HFF-Myc (cell line): Measurements from ENCODE around the gene PROZ.

Experiments used
- DNase-seq: peaks from one replicate; pipeline ENCODE4 v3.0.0-alpha.2; 2011; ENCODE audit warnings: low read depth; ENCODE audit errors: extremely low read depth
- H3K4me3 ChIP-seq: replicated peaks from 2 replicates; pipeline ENCODE4 v1.5.1; 2011; ENCODE audit warnings: low read depth, mild to moderate bottlenecking, control low read depth, low read length
- TF ChIP-seq, protein P1 (sequence below): IDR thresholded peaks from 2 replicates; pipeline ENCODE4 v1.5.1; 2012; ENCODE audit warnings: mild to moderate bottlenecking, low read depth, low read length, control low read depth; ENCODE audit errors: missing control alignments

The PROZ gene

DNA sequence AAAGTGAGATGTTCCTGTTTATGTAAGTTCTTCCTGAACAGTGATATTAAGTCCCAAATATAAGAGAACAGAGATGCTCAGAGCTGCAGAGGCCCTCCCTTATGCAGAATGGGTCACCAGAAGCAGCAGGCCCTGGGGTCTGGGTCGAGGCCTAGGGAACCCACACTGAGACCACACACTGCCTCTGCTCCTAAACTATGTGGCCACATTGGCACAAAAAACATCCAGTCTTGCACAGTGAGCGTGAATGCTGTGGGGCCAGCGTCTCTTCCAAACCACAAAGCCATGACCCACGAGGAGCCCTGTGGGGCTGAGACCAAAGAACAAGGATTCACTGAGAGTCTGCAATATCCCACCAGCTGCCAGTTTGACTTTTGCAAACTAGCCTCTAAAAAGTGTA is 23.6 kb downstream of the PROZ start:
- DNase-seq, result no peak

DNA sequence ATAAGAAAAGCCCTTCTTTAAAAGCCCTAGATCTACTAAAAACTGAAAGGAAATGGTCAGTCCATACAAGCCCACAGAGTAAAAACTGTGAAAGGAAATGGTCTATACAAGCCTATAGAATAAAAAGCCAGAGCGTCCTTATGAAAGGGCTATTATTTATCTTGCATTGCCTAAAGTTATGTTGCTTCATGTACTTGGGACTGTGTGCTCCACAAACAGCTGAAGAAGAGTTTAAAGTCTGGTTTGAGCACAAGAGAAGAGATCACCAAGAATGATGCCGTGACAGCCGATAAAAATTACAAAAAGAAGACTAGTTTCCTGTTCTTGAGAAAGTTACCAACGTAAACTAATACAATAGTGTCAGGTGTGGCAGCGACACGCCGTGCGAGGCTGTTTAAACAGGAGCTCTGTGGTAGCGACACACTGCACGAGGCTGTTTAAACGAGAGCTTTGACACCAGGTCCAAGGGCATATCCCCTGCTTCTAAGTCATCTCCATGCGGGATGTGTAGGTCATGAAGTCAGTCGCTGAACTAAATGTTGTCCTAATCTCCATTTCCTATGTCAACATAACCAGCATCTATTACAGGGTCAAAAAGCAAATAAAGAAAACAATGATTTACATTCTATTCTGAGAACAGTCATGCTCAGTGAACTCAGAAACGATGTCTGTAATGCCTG is 25.1 kb downstream of the PROZ start:
- no peak overlapping the region for H3K4me3 ChIP-seq
- TF ChIP-seq, protein P1, sequence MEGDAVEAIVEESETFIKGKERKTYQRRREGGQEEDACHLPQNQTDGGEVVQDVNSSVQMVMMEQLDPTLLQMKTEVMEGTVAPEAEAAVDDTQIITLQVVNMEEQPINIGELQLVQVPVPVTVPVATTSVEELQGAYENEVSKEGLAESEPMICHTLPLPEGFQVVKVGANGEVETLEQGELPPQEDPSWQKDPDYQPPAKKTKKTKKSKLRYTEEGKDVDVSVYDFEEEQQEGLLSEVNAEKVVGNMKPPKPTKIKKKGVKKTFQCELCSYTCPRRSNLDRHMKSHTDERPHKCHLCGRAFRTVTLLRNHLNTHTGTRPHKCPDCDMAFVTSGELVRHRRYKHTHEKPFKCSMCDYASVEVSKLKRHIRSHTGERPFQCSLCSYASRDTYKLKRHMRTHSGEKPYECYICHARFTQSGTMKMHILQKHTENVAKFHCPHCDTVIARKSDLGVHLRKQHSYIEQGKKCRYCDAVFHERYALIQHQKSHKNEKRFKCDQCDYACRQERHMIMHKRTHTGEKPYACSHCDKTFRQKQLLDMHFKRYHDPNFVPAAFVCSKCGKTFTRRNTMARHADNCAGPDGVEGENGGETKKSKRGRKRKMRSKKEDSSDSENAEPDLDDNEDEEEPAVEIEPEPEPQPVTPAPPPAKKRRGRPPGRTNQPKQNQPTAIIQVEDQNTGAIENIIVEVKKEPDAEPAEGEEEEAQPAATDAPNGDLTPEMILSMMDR, result no peak
- DNase-seq, result no peak

More for the DNA sequence above, 23.6 kb downstream of the PROZ start:
- TF ChIP-seq, protein P1, result no peak
- no peak overlapping the region for H3K4me3 ChIP-seq

DNA sequence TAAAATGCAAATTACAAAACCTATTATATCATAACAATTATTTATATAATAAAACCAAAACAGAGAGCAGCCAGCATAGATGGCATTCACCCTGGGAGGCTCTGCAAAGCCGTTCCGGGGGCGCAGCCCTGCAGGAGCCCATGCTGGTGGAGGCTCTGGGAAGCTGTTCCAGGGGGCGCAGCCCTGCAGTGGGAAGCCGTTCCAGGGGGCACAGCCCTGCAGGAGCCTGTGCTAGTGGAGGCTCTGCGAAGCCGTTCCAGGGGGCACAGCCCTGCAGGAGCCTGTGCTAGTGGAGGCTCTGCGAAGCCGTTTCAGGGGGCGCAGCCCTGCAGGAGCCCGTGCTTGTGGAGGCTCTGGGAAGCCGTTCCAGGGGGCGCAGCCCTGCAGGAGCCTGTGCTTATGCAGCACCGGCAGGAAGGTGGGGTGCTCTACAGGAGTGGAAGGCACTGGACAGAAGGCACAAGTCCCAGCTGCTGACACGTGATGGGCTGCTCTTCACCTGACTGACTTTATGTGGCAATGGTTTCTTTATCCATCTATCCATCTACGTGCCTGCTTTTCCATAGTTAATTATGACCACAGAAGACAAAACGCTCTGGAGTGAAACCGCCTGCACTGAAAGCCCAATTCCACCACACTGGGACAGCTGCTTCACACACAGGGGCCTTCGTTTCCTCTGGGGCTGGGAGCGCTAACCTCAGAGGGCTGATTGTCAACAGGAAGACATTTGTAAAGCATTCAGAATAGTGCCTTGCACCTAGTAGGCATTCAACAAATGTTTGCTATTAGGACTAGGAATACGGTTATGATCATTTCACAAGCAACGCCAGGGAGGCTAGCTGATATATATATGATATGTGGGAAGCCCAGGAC is 26.4 kb downstream of the PROZ start:
- H3K4me3 ChIP-seq, result no peak overlapping the region
- TF ChIP-seq, protein P1, result no peak
- no peak for DNase-seq

DNA sequence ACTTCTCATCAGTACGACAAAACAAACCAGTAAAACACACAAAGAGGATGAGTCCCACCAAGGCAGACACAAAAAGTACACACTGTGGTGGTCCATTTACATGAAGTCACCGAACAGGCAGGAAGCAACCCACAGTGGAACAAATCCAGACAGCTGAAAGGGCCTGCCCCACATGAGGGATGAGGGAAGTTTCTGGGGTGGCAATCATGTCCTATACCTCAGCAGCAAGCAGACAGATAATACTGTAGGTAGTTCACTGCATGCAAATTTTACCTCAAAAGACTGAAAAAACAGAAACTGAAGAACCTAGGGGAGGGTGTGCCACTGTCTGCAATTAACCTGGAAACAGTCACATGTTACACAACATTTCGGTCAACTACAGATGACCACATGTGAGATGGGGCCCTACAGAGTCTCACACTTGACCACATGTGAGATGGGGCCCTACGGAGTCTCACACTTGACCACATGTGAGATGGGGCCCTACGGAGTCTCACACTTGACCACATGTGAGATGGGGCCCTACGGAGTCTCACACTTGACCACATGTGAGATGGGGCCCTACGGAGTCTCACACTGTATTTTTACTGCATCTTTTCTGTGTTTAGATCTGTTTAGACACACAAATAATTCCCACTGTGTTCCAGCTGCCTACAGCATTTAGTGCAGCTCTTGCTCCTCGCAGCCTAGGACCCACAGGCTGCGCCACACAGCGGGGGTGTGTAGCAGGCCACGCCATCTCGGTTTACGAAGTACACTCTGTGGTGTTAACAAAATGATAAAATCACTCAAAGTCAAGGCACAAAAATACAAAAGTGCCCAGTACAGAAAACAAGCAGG is 27.8 kb downstream of the PROZ start:
- no peak for DNase-seq
- peak overlapping the region; percentile 16 for H3K4me3 ChIP-seq
- TF ChIP-seq, protein P1, result no peak

DNA sequence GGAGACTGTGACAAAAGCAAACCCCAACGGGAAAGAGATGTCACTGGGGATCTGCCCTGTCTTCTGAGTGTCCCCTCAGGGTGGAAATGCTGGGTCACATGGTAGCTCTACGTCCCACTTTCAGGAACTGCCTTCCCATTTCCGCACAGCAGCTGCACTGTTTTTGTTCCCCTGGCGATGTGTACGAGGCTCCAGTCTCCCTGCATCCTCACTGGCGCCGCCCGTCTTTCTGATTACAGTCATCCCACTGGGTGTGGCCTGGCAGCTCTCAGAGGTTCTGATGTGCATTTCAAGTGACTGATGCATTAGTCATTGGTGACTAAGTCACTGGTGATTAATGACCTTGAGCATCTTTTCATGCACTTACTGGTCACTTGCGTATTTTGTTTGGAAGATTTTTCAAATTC is 28.8 kb downstream of the PROZ start:
- peak; percentile 99 for DNase-seq
- TF ChIP-seq, protein P1, result no peak
- peak overlapping the region; percentile 16 for H3K4me3 ChIP-seq

DNA sequence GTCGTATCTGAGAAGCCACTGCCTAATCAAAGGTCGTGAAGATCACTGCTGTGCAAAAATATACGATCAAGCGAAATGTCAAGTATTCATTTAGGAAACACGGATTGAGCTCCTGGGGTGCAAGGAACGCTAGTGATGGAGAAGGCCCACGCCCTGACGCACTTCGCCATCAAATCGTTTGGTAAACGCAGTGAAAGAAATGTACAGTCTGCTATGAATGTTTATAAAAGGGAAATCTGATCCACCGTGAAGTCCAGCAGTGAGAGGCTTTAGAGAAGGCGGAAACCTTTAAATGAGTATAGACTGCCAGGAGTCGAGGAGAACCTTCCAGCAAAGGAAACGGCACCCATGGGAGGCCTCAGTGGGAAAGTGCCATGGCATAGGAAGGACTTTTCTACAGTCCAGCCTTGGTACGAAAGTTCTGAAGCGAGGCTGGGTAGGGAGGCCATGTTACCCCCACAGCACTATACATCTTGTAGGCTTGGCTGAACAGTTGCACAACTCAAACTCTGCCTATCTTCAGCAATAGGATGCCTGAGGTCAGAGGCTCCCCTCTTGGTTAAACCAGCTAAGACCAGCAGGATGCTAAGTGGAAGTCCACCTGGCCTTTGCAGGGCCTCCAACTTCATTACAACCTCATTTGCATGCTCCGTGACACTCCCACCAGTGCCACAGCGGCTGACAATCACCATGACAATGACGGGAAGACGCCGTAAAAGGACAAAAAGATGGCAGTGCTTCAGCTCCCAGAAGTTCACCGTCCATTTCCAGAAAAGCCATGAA is 29.6 kb downstream of the PROZ start:
- H3K4me3 ChIP-seq, result no peak overlapping the region
- TF ChIP-seq, protein P1, result no peak
- DNase-seq, result no peak
